GM21723 (cell line): ENCODE measurements around the gene NEU4.
"Not testable (repeated sequence)": the region's sequence is repeated elsewhere in the genome, so short reads cannot be mapped to it uniquely, and the experiment has no call there.

Experiments used
- ATAC-seq: cut with Tn5 transposase; IDR thresholded peaks from one replicate; pipeline ENCODE4 v1.9.1; 2021; ENCODE audit warnings: mild to moderate bottlenecking, moderate library complexity; ENCODE audit not compliant: unreplicated experiment

NEU4 gene

GRCh38 chr2:241823531-241824437 lies 14.8 kb downstream of the NEU4 start:
- ATAC-seq, result not testable (repeated sequence)

- ATAC-seq, result no peak
Observed at GRCh38 chr2:241827394-241827793, 18.4 kb downstream of the NEU4 start.

GRCh38 chr2:241833101-241833663 lies 24.2 kb downstream of the NEU4 start:
- ATAC-seq, result no peak

- not testable (repeated sequence) for ATAC-seq
Observed at GRCh38 chr2:241833756-241834526, 24.9 kb downstream of the NEU4 start.

GRCh38 chr2:241834527-241835210 lies 25.7 kb downstream of the NEU4 start:
- no peak for ATAC-seq

GRCh38 chr2:241835611-241836010 lies 26.6 kb downstream of the NEU4 start:
- ATAC-seq, result no peak

- no peak for ATAC-seq
Observed at GRCh38 chr2:241836292-241836691, 27.3 kb downstream of the NEU4 start.

- ATAC-seq, result no peak
Observed at GRCh38 chr2:241837197-241837965, 28.4 kb downstream of the NEU4 start.

- no peak for ATAC-seq
Observed at GRCh38 chr2:241841181-241842066, 32.4 kb downstream of the NEU4 start.

GRCh38 chr2:241842067-241842415 lies 33.0 kb downstream of the NEU4 start:
- no peak for ATAC-seq

- peak; percentile 61 for ATAC-seq
Observed at GRCh38 chr2:241842620-241843211, 33.7 kb downstream of the NEU4 start.

GRCh38 chr2:241843321-241844065 lies 34.5 kb downstream of the NEU4 start:
- peak; percentile 4 for ATAC-seq

- peak; percentile 56 for ATAC-seq
Observed at GRCh38 chr2:241844066-241844728, 35.2 kb downstream of the NEU4 start.

GRCh38 chr2:241844831-241845578 lies 36.0 kb downstream of the NEU4 start:
- no peak for ATAC-seq

GRCh38 chr2:241846406-241846805 lies 37.4 kb downstream of the NEU4 start:
- no peak for ATAC-seq

GRCh38 chr2:241848761-241849615 lies 40.0 kb downstream of the NEU4 start:
- no peak for ATAC-seq
